Activated naive CD4-positive, alpha-beta T cell (primary cell): ENCODE measurements around the gene TSPAN16.
"Not testable (repeated sequence)": the region's sequence is repeated elsewhere in the genome, so short reads cannot be mapped to it uniquely, and the experiment has no call there.

Experiments used
- DNase-seq, 4 experiments: peaks; one replicate each; lab custom pipeline; 2025; lab: John Stamatoyannopoulos, UW

Gene TSPAN16

DNA sequence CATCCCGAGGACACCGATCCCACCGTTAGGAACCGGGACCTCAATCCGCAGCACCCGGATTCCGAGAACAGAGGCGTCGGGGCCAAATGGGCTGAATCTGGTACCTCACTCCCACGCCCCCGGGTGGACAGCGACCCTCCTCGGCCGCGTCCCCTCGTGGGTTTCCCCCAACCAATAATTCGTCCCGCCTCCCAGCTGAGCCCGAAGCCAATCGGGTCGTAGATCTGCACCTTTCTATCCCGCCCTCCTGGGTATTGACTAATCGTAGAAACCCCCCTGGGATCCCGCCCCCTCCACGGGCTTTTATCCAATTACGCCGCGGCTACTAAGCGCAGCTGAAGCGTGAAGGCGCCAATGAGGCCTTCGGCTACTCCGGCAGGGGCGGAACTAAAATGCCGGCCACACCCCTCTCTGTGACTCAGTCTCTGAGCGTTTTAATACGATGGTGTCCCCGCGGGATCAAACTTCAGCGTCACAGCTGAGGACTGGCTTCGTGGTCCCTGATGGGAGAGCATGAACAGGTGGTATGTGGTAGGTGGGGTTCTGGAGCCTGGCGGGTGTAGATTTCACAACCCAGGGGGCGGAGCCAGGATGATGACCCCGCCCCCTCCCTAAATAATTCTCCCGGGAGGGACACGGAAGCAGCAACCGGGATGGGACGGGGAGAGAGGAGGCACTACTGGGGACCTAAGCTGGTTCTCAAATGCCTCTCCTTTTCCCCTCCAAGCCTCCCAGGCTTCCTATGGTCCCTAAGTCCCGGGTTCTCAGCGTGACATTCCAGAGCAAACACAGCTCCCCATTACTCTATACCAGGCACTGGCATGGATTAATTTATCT, 50.4 kb downstream of the TSPAN16 start, which contains the start of the genes CCDC159 and TMEM205:
TSS of gene CCDC159 (plus strand) at position 416 of the 837 bp plus-strand sequence. CDS start at position 504, 88 bp downstream.
TSS of gene TMEM205 (minus strand) at position 165 of the 837 bp plus-strand sequence. CDS start 649 bp downstream, outside the sequence.
- DNase-seq, result peak; percentile 90 to 97 (median 94)

- DNase-seq, result no peak
Observed at GRCh38 chr19:11347546-11348039, 51.6 kb downstream of the TSPAN16 start.

DNA sequence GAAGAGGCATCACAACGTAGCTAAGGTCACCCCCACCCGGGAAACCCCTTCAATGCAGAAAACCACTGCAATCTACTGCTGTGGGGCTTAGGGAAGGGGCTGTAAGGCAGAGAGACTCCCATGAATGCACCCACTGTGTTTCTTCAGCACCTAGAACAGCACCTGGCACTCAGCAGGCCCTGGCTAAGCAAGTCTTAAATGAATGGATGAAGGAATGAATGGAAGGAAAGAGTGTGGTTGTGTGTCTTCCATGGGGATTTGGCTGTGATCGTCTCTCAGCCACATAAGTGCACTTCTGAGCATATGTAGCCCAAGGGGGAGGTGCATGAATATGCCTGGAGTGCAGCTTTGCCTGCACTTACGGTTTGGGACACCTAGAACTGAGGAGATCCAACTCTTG, 53.2 kb downstream of the TSPAN16 start:
- no peak for DNase-seq

- DNase-seq, result not testable (repeated sequence)
Observed at GRCh38 chr19:11354102-11354501, 58.1 kb downstream of the TSPAN16 start.

DNA sequence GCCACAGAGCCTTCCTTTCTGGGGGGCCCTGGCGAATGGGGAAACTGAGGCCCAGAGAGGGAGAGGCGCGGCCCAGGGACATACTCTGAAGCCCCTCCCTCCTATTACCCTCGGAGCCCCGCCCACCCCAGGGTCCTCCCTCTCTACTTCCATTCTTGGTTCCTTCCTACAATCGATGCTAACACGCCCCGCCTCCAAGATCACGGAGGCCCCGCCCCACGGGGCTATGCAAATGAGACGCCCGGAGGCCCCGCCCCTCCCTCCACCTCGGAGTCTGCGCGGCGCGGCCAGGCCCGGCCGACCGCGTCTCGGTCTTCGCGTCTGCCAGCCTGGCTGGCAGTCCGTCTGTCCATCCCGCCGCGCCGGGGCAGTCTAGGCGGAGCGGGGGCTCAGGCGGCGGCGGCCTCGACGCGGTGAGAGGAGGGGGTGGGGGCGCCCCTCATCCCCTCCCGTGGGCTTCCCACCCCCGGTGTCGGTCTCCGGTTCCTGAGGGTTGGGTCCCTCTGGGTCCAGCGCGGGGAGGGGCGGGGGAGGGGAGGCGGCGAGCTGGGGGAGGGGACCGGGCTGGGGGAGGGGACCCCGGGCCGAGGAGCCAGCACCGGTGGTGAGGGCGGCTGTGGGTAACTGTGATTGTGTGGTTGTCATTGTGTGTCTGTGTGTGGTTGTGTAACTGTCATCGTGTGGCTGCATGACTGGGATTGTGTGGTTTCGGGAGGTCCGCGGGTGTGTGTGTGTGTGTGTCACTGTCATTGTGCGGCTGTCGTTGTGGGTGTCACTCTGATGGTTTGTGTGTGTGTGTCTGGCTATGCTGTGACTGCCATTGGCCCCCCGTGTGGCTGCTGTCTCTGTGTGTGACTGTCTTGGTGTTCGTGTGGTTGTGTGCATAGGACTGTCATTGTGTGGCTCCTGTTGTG, 59.5 kb downstream of the TSPAN16 start, which contains the start of gene PLPPR2:
TSS of gene PLPPR2 (plus strand) at position 273 of the 914 bp plus-strand sequence. CDS start 2,242 bp downstream, outside the sequence.
- peak; percentile 48 to 78 (median 64) for DNase-seq

DNA sequence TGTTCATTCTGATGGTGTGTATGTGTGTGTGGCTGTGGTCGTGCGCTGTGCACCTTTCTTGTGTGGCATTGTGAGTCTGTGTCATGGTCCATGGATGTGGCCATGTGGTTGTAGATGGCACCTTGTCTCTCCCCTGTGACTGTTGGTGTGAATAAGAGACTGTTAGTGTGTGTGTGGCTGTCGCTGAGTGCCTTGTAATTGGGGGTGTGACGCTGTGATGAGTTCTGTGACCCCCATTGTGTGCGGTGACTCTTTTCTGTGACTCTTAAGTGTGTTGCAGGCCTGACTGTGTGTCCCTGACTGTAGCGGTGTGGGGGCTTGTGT, 60.1 kb downstream of the TSPAN16 start:
- no peak for DNase-seq

DNA sequence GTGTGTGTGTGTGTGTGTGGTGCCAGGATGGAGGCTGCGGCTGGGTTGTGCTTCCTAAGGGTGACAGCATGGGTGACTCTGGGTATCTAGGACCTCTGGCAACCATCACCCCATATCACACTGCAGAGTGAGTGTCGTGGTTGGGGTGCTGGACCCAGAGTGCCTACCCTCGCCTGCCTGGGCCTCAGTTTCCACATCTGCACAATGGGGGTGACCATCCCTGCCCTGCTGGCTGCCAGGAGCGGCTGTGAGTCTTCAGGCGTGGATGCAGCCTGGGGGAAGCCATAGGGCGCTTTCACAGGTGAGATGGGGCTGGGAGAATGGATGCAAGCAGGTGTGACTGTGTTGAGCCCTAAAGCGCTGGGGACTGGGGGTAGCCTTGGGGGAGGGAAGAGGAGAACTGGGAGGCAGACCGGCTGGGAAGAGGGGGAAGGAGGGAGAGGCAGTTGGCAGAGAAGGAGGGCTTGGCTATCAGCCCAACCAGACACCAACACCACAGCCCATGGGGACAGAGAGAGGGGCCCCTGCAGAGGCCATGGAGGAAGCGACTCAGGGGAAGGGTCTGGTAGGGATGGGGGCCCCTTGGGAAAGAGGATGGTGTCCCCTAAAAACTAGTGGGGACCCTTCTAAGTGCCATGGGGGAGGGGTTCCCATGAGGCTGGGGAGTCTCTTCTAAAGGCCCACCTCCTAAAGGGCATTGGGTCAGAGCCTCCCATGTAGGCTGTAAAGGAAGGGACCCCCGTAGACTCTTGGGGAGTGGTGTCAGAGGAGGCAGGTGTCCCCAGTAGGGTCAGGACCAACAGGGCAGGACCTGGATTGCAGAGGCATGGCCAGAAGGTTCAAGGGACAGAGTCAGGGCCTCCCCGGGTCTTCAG, 61.0 kb downstream of the TSPAN16 start:
- DNase-seq, result no peak

- DNase-seq, result no peak
Observed at GRCh38 chr19:11359421-11359820, 63.5 kb downstream of the TSPAN16 start.

DNA sequence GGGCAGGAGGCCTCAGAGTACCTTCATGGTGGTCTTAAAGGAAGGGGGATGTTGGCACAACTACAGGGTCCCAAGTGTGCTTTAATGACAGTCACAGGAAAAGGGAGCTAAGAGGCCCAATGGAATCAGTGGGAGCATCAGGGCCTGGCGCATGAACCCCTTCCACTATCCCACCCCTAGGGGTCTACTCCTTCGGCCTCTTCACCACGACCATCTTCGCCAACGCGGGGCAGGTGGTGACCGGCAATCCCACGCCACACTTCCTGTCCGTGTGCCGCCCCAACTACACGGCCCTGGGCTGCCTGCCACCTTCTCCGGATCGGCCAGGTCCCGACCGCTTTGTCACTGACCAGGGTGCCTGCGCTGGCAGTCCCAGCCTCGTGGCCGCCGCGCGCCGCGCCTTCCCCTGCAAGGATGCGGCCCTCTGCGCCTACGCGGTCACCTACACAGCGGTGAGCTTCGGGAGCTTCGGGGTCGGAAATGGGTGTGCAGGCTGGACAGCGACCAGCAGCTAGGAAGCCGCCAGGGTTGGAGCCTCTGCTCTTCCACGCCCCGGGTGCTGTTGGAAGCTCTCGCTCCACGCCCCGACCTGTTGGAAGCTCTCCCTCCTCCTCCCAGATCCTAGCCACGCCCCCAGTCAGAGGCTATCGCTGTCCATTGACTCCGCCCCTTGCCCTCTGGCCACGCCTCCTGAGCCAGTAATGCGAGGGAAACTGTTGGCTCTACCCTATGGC, 65.2 kb downstream of the TSPAN16 start:
- no peak for DNase-seq

DNA sequence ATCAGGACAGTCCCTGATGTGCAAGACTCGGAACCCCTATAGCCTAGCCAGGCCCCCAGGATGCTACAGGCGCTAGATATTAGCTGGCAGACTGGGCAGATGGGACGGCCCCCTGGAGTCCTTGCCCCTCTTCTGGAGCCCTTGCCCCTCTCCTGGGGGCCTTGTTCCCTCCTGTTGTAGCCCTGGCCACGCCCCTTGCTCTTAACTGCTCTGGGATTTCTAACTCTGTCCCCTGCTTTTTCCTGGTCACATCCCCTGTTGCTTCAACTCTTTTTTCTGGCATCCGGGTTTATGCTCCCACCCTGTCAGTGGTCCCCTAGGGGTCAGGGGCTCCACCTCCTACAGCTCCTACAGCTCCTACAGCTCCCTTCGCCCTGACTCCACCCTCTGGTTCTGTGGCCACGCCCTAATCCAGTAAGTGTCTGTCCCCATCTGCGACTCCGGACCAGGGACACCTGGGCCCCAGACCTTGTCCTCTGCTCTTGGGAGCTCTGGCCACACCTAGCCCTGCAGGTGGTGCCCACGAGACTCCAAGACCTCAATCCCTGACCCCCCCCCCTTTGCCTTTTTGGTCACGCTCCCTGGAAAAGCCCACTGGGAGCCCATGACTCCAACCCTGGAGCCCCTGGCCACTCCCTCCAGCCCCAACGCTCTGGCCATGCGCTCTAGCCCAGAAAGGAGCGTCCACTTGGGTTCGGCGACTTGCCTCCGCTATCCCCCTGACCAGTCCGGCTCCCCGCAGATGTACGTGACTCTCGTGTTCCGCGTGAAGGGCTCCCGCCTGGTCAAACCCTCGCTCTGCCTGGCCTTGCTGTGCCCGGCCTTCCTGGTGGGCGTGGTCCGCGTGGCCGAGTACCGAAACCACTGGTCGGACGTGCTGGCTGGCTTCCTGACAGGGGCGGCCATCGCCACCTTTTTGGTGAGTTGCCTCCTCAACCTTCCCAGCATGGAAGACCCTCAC, 66.1 kb downstream of the TSPAN16 start:
- no peak for DNase-seq

GRCh38 chr19:11363881-11364280, 67.9 kb downstream of the TSPAN16 start:
- no peak for DNase-seq

DNA sequence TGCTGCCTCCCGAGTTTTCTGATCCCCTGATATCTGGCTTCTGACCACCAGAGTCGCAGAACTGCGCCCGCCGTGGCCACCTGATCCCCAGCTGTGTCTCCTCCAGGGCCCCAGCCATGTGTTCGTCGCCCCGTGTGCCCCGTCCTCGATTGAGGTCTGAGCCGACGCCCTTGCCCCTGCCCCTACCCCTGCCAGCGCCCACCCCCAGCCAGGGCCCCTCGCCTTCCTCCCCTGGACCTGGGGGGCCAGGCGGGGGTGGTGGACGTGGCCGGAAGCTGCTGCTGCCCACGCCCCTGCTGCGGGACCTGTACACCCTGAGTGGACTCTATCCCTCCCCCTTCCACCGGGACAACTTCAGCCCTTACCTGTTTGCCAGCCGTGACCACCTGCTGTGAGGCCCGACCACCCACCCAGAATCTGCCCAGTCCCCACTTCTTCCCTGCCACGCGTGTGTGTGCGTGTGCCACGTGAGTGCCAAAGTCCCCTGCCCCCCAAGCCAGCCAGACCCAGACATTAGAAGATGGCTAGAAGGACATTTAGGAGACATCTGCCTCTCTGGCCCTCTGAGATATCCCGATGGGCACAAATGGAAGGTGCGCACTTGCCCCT, 68.4 kb downstream of the TSPAN16 start:
- DNase-seq, result no peak

- DNase-seq, result no peak
Observed at GRCh38 chr19:11364935-11365334, 69.0 kb downstream of the TSPAN16 start.
